H1 (cell line): ENCODE results near the gene CACNG5. TPM values are rescaled to one million over a fixed set of nuclear protein-coding genes. Genes with fewer than 3 reads are reported as not detected.

Experiments
- CTCF ChIA-PET: fragments of 300-600 bp; sonication (Branson Sonifier 250); formaldehyde crosslinking; loops from one replicate; lab custom pipeline; 2021; ENCODE audit not compliant: partially characterized antibody; lab: Charles Lee
- POLR2A ChIA-PET: fragments of 300-600 bp; sonication (Branson Sonifier 250); formaldehyde crosslinking; loops from one replicate; lab custom pipeline; 2021; ENCODE audit warnings: inconsistent platforms; ENCODE audit not compliant: partially characterized antibody; lab: Charles Lee
- DNase-seq, 2 experiments: peaks; one replicate each; pipeline versions ENCODE4 v3.0.0 to v3.0.0-alpha.2; 2010 to 2022; ENCODE audit warnings: low spot score in 2 of 2, low read depth in 1 of 2, mixed read lengths in 1 of 2
- FAIRE-seq: peaks from 2 replicates; lab custom pipeline; 2011; peaks lifted over from hg19 to GRCh38; lab: Jason Lieb, UNC
- H2AFZ ChIP-seq: 2 replicates; pipeline ENCODE4 v1.8.1; 2012; ENCODE audit warnings: low read length, inconsistent platforms
- H2AK5ac ChIP-seq: 2 replicates; pipeline ENCODE4 v1.6.1; 2013; ENCODE audit warnings: low read depth, low read length
- H2BK120ac ChIP-seq: replicated peaks from 2 replicates; pipeline ENCODE3; 2013; ENCODE audit warnings: low read depth, low read length, inconsistent platforms
- H2BK12ac ChIP-seq: 2 replicates; pipeline ENCODE4 v1.6.1; 2013; ENCODE audit warnings: low read depth, low read length
- H2BK15ac ChIP-seq: 2 replicates; pipeline ENCODE4 v1.6.1; 2013; ENCODE audit warnings: low read length
- H2BK20ac ChIP-seq: 2 replicates; pipeline ENCODE4 v1.6.1; 2013; ENCODE audit warnings: low read length
- H2BK5ac ChIP-seq: 2 replicates; pipeline ENCODE4 v1.6.1; 2013; ENCODE audit warnings: low read depth, low read length
- H3K14ac ChIP-seq: 2 replicates; pipeline ENCODE4 v1.6.1; 2013; ENCODE audit warnings: inconsistent platforms; ENCODE audit not compliant: insufficient read length
- H3K18ac ChIP-seq: 2 replicates; pipeline ENCODE4 v1.6.1; 2013; ENCODE audit warnings: low read length; ENCODE audit errors: extremely low read depth
- H3K23ac ChIP-seq: 2 replicates; pipeline ENCODE4 v1.6.1; 2013; ENCODE audit warnings: inconsistent platforms; ENCODE audit not compliant: insufficient read length
- H3K23me2 ChIP-seq: 2 replicates; pipeline ENCODE4 v1.6.1; 2013; ENCODE audit warnings: low read depth, low read length
- H3K27ac ChIP-seq: 2 replicates; pipeline ENCODE4 v1.6.1; 2011; ENCODE audit warnings: low read depth, low read length, inconsistent platforms
- H3K27me3 ChIP-seq, 4 experiments: replicated peaks in 1 of 4; 1 replicate in 1 of 4; 2 replicates in 3 of 4; pipeline versions ENCODE4 v1.6.1 to v1.8.1; 2011 to 2013; ENCODE audit warnings: low read length in 3 of 4, mild to moderate bottlenecking in 3 of 4, inconsistent platforms in 2 of 4, mixed read lengths in 2 of 4, moderate library complexity in 1 of 4; ENCODE audit not compliant: control insufficient read depth in 3 of 4, insufficient read depth in 3 of 4; ENCODE audit errors: extremely low read depth in 1 of 4
- H3K36me3 ChIP-seq, 4 experiments: 2 replicates each; pipeline versions ENCODE4 v1.6.1 to v1.8.1; 2011 to 2013; ENCODE audit warnings: mild to moderate bottlenecking in 4 of 4, low read length in 3 of 4, moderate library complexity in 2 of 4, control low read depth in 1 of 4, inconsistent platforms in 1 of 4; ENCODE audit not compliant: insufficient read depth in 4 of 4, control insufficient read depth in 2 of 4
- H3K4ac ChIP-seq: replicated peaks from 2 replicates; pipeline ENCODE3; 2013; ENCODE audit warnings: low read length, low read depth, mixed read lengths, inconsistent platforms; ENCODE audit not compliant: insufficient read length
- H3K4me1 ChIP-seq, 4 experiments: replicated peaks in 1 of 4; 1 replicate in 1 of 4; 2 replicates in 3 of 4; pipeline versions ENCODE4 v1.6.1 to v1.8.1; 2011 to 2013; ENCODE audit warnings: low read length in 3 of 4, inconsistent platforms in 2 of 4, mixed read lengths in 1 of 4; ENCODE audit not compliant: insufficient read depth in 4 of 4, control insufficient read depth in 3 of 4
- H3K4me2 ChIP-seq, 2 experiments: 2 replicates each; pipeline versions ENCODE4 v1.6.1 to v1.8.1; 2011 to 2013; ENCODE audit warnings: low read depth in 2 of 2, low read length in 2 of 2, control low read depth in 1 of 2, inconsistent platforms in 1 of 2, mild to moderate bottlenecking in 1 of 2; ENCODE audit not compliant: insufficient read depth in 1 of 2
- H3K4me3 ChIP-seq, 4 experiments: fragments of 200-600, 300-600 bp in 1 of 4; sonication (generic), shearing (Covaris generic), sonication (Bioruptor Twin) in 1 of 4; 2 replicates each; pipeline versions ENCODE4 v1.5.1 to v1.8.1; 2011 to 2016; ENCODE audit warnings: low read length in 4 of 4, low read depth in 3 of 4, control low read depth in 2 of 4, inconsistent platforms in 2 of 4, mild to moderate bottlenecking in 2 of 4, mixed read lengths in 1 of 4, moderate library complexity in 1 of 4; ENCODE audit not compliant: insufficient read depth in 2 of 4; ENCODE audit errors: extremely low read depth in 1 of 4
- H3K56ac ChIP-seq: replicated peaks from 2 replicates; pipeline ENCODE3; 2013; ENCODE audit warnings: low read depth, mild to moderate bottlenecking, mixed read lengths, low read length, inconsistent platforms; ENCODE audit not compliant: insufficient read length
- H3K79me1 ChIP-seq: 2 replicates; pipeline ENCODE4 v1.6.1; 2013; ENCODE audit warnings: low read depth, low read length, control low read depth
- H3K79me2 ChIP-seq, 2 experiments: 2 replicates each; pipeline versions ENCODE4 v1.6.1 to v1.8.1; 2012 to 2013; ENCODE audit warnings: low read length in 2 of 2, mild to moderate bottlenecking in 2 of 2, inconsistent platforms in 1 of 2; ENCODE audit not compliant: insufficient read depth in 2 of 2, control insufficient read depth in 1 of 2
- H3K9ac ChIP-seq, 4 experiments: replicated peaks in 1 of 4; 1 replicate in 1 of 4; 2 replicates in 3 of 4; pipeline versions ENCODE4 v1.6.1 to v1.8.1; 2011 to 2013; ENCODE audit warnings: low read depth in 3 of 4, low read length in 3 of 4, control low read depth in 2 of 4, mild to moderate bottlenecking in 2 of 4, moderate library complexity in 2 of 4, inconsistent platforms in 1 of 4; ENCODE audit errors: extremely low read depth in 1 of 4
- H3K9me3 ChIP-seq, 2 experiments: 2 replicates each; pipeline versions ENCODE4 v1.6.1 to v1.8.1; 2012 to 2013; ENCODE audit warnings: mild to moderate bottlenecking in 2 of 2, moderate library complexity in 2 of 2, control low read depth in 1 of 2, inconsistent platforms in 1 of 2, low read depth in 1 of 2, low read length in 1 of 2, mixed read lengths in 1 of 2; ENCODE audit not compliant: insufficient read depth in 2 of 2
- H4K20me1 ChIP-seq, 2 experiments: replicated peaks in 1 of 2; 2 replicates each; pipeline versions ENCODE3 to v1.8.1; 2011 to 2013; ENCODE audit warnings: inconsistent platforms in 2 of 2, low read length in 2 of 2, mild to moderate bottlenecking in 1 of 2; ENCODE audit not compliant: insufficient read depth in 2 of 2, control insufficient read depth in 1 of 2
- H4K5ac ChIP-seq: 2 replicates; pipeline ENCODE4 v1.6.1; 2013; ENCODE audit warnings: low read length, low read depth, mixed read lengths, inconsistent platforms; ENCODE audit not compliant: insufficient read length
- H4K8ac ChIP-seq: 2 replicates; pipeline ENCODE4 v1.8.0; 2013; ENCODE audit warnings: mild to moderate bottlenecking, moderate library complexity, low read length, inconsistent platforms; ENCODE audit not compliant: insufficient read depth; ENCODE audit errors: extremely low read depth
- H4K91ac ChIP-seq: replicated peaks from 2 replicates; pipeline ENCODE3; 2013; ENCODE audit warnings: low read length, mixed read lengths, inconsistent platforms; ENCODE audit not compliant: insufficient read length
- BACH1 ChIP-seq: IDR thresholded peaks from 2 replicates; pipeline ENCODE4 v1.6.1; 2012; ENCODE audit warnings: low read length, improper control_type of control experiment
- BRCA1 ChIP-seq: IDR thresholded peaks from 2 replicates; pipeline ENCODE4 v1.6.1; 2012; ENCODE audit warnings: low read depth, low read length, improper control_type of control experiment
- CHD1 ChIP-seq: IDR thresholded peaks from 2 replicates; pipeline ENCODE4 v1.6.1; 2012; ENCODE audit warnings: low read depth, low read length, improper control_type of control experiment
- CTBP2 ChIP-seq: IDR thresholded peaks from 2 replicates; pipeline ENCODE4 v1.7.0; 2011; ENCODE audit warnings: borderline replicate concordance, mild to moderate bottlenecking, moderate library complexity, mixed read lengths, low read length; ENCODE audit not compliant: insufficient read depth, insufficient read length
- EGR1 ChIP-seq: IDR thresholded peaks from 2 replicates; pipeline ENCODE4 v1.6.1; 2011; ENCODE audit warnings: low read depth, low read length, borderline replicate concordance
- HDAC6 ChIP-seq: IDR thresholded peaks from one replicate; pipeline ENCODE4 v1.7.1; 2012; ENCODE audit warnings: low read depth, mild to moderate bottlenecking, inconsistent platforms, low read length, moderate library complexity
- RAD21 ChIP-seq, 2 experiments: IDR thresholded peaks in 1 of 2; conservative IDR thresholded peaks in 1 of 2; 2 replicates each; pipeline ENCODE4 v1.6.1; 2011; ENCODE audit warnings: low read depth in 2 of 2, low read length in 2 of 2, improper control_type of control experiment in 1 of 2, inconsistent platforms in 1 of 2, mild to moderate bottlenecking in 1 of 2, moderate library complexity in 1 of 2
- ZNF274 ChIP-seq: IDR thresholded peaks from 2 replicates; pipeline ENCODE4 v1.7.0; 2012; ENCODE audit warnings: low read length, borderline replicate concordance; ENCODE audit errors: extremely low read depth
- WGBS, 2 experiments: shearing (Covaris generic) in 1 of 2; methylation state at CpG; one replicate each; pipeline versions ENCODE4 v1.1.6 to v1.1.7; 2013 to 2015; ENCODE audit warnings: low lambda C conversion rate in 2 of 2, mixed read lengths in 2 of 2, inconsistent platforms in 1 of 2, low coverage in 1 of 2, missing lambda C conversion rate in 1 of 2; ENCODE audit not compliant: insufficient replicate concordance in 2 of 2, insufficient coverage in 1 of 2, insufficient read length in 1 of 2; ENCODE audit errors: extremely low coverage in 1 of 2, missing lambda C conversion rate in 1 of 2; 5-methylcytosine and 5-hydroxymethylcytosine counted together
- polyA plus RNA-seq, 7 experiments: library from polyadenylated mRNA; depleted of rRNA in 3 of 7; stranded (reverse) in 5 of 7; unstranded in 2 of 7; fragments of >200 nt in 5 of 7; fragments of 200-250 nt in 2 of 7; gene quantifications; 1 replicate in 5 of 7; 2 replicates in 1 of 7; 4 replicates in 1 of 7; pipeline versions ENCODE4 v1.2.1 to v1.2.3, GENCODE V29; 2011 to 2013; ENCODE audit warnings: missing spikeins in 2 of 7, mixed read lengths in 2 of 7
- total RNA-seq: library from RNA; stranded (reverse); fragmentation: NEBNext Ultra II Directional; extraction: Animal tissue kit (Norgen Biotek cat#: 25700); gene quantifications from 2 replicates; pipeline ENCODE4 v1.2.1, GENCODE V29; 2021
- TF ChIP-seq, protein P1 (sequence below): IDR thresholded peaks from 2 replicates; pipeline ENCODE4 v1.6.1; 2011; ENCODE audit warnings: low read length, improper control_type of control experiment
- TF ChIP-seq, protein P2 (sequence below): IDR thresholded peaks from 2 replicates; pipeline ENCODE4 v1.6.1; 2012; ENCODE audit warnings: low read length, inconsistent platforms
- TF ChIP-seq, protein P3 (sequence below): IDR thresholded peaks from 2 replicates; pipeline ENCODE4 v1.6.1; 2012; ENCODE audit warnings: inconsistent platforms

CACNG5 gene
- total and polyA plus RNA-seq, 2 of the 8 experiments (the other 6 are each of a cell fraction or from before 2014, with no cell fraction given), result 2.2 to 3.1 TPM

DNA sequence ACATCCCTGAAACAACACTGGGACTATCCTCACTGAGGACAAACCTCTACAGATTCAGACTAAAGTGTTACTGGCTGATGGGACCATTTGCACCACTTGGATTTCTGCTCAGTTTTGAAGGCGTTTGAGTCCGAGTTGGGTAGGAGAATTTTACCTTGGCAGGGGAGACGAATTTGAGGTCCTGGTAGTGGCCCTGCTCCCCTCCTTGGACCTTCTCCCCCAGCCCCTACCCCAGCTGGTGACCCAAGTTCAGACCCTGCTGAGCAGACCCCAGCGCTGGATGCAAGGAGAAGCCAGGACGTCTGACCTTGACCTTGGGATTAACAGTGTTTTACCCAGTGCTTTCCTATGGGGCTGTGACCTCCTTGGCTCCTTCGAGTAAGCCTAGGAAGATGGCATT is 13.6 kb downstream of the CACNG5 start:
- Histone ChIP-seq H3K23me2 (no peaks in the 10 kb centered on the region), H2BK20ac (no peak overlapping the region), H4K8ac (no peak overlapping the region), H3K79me2 (no peaks in the 10 kb centered on the region), H2BK5ac (no peak overlapping the region), H2BK15ac (no peak overlapping the region), H3K9me3 (peaks cover 5 to 13% of the 10 kb centered on the region in 2 experiments), H2BK12ac (no peak overlapping the region), H2BK120ac (no peak overlapping the region), H3K27ac (no peak overlapping the region), H4K91ac (no peak overlapping the region), H3K27me3 (no peaks in the 10 kb centered on the region), H3K4me3 (no peak overlapping the region), H3K18ac (no peak overlapping the region), H3K9ac (no peak overlapping the region), H4K20me1 (no peaks in the 10 kb centered on the region), H3K56ac (no peak overlapping the region), H3K36me3 (no peaks in the 10 kb centered on the region), H2AFZ (no peak overlapping the region), H3K79me1 (no peaks in the 10 kb centered on the region), H3K4me2 (no peak overlapping the region), H3K4me1 (no peaks in the 10 kb centered on the region), H2AK5ac (no peak overlapping the region), H4K5ac (no peak overlapping the region), H3K23ac (no peak overlapping the region), H3K4ac (no peak overlapping the region), H3K14ac (no peak overlapping the region)
- FAIRE-seq (no peak), DNase-seq (no peak)
- ChIA-PET CTCF (no interaction called here), POLR2A (no interaction called here)
- 88% methylated on average over 6 of the region's 6 CpGs; no CpG with 5 or more reads in 1 of the 2 experiments for WGBS, 2 experiments
- TF ChIP-seq CTBP2 (no peak), BRCA1 (no peak), CHD1 (no peak), ZNF274 (no peak), HDAC6 (no peak), RAD21 (IDR thresholded peaks at IDR 0.05 in 1 of 2, conservative IDR thresholded peaks at IDR 0.05 in 1 of 2; ENCODE audit: low read depth in 2 of 2, low read length in 2 of 2) (no peak), BACH1 (no peak), EGR1 (no peak)
- TF ChIP-seq, protein P1, sequence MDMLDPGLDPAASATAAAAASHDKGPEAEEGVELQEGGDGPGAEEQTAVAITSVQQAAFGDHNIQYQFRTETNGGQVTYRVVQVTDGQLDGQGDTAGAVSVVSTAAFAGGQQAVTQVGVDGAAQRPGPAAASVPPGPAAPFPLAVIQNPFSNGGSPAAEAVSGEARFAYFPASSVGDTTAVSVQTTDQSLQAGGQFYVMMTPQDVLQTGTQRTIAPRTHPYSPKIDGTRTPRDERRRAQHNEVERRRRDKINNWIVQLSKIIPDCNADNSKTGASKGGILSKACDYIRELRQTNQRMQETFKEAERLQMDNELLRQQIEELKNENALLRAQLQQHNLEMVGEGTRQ, result no peak
- TF ChIP-seq, protein P2, sequence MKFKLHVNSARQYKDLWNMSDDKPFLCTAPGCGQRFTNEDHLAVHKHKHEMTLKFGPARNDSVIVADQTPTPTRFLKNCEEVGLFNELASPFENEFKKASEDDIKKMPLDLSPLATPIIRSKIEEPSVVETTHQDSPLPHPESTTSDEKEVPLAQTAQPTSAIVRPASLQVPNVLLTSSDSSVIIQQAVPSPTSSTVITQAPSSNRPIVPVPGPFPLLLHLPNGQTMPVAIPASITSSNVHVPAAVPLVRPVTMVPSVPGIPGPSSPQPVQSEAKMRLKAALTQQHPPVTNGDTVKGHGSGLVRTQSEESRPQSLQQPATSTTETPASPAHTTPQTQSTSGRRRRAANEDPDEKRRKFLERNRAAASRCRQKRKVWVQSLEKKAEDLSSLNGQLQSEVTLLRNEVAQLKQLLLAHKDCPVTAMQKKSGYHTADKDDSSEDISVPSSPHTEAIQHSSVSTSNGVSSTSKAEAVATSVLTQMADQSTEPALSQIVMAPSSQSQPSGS, result no peak
- TF ChIP-seq, protein P3, sequence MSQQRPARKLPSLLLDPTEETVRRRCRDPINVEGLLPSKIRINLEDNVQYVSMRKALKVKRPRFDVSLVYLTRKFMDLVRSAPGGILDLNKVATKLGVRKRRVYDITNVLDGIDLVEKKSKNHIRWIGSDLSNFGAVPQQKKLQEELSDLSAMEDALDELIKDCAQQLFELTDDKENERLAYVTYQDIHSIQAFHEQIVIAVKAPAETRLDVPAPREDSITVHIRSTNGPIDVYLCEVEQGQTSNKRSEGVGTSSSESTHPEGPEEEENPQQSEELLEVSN, result no peak
